ENCODE results near the gene GBE1.

The GBE1 gene
- long read RNA-seq, transcript GBE1-201 (16 exons, 3,461 nt), result major isoform, 184 of 212 reads
- long read RNA-seq, partial matches to known transcripts, result 17 of 212 reads
- long read RNA-seq, other reads (novel, unspliced or antisense), result 11 of 212 reads

GRCh38 chr3:81760924-81761903, at the start of gene GBE1:
Gene GBE1 (minus strand): TSS chr3:81761645. CDS start chr3:81761517, 128 bp downstream.
- peak; percentile 6 for TF ChIP-seq REST (IDR thresholded peaks at IDR 0.05; ENCODE audit: insufficient replicate concordance, low read depth)
- TF ChIP-seq CTCF (IDR thresholded peaks at IDR 0.05; ENCODE audit: insufficient read depth, low read length), result peak; percentile 73
- peak; percentile 81 for TF ChIP-seq POLR2AphosphoS5 (IDR thresholded peaks at IDR 0.05; ENCODE audit: low read depth)
- TF ChIP-seq SPI1 (IDR thresholded peaks at IDR 0.05; ENCODE audit: borderline replicate concordance, low read depth), result peak; percentile 33; the same call in 1 of the 2 replicates
- TF ChIP-seq GABPA (IDR thresholded peaks at IDR 0.05; ENCODE audit: low read depth), result peak; percentile 42; the same call in 1 of the 2 replicates
- DNase-seq (ENCODE audit: low read depth in 1 of 2, low spot score in 1 of 2), result peak; percentile 92 to 99
- Histone ChIP-seq H3K4me3 (replicated peaks; ENCODE audit: insufficient read depth, low read length) (peak within 1 kb of the TSS; percentile 48), H3K27me3 (ENCODE audit: insufficient read depth, poor library complexity, severe bottlenecking) (no peaks in the 10 kb centered on the region), H3K27ac (replicated peaks) (peak within 1 kb of the TSS; percentile 99)

- H3K27ac ChIP-seq (replicated peaks), result no peak overlapping the region
- no peak for DNase-seq (ENCODE audit: low read depth in 1 of 2, low spot score in 1 of 2)
- TF ChIP-seq POLR2AphosphoS5 (IDR thresholded peaks at IDR 0.05; ENCODE audit: low read depth), result no peak
- TF ChIP-seq REST (IDR thresholded peaks at IDR 0.05; ENCODE audit: insufficient replicate concordance, low read depth), result no peak
- TF ChIP-seq CTCF (IDR thresholded peaks at IDR 0.05; ENCODE audit: insufficient read depth, low read length), result no peak
- TF ChIP-seq SPI1 (IDR thresholded peaks at IDR 0.05; ENCODE audit: borderline replicate concordance, low read depth), result no peak
- TF ChIP-seq GABPA (IDR thresholded peaks at IDR 0.05; ENCODE audit: low read depth), result no peak
- H3K4me3 ChIP-seq (replicated peaks; ENCODE audit: insufficient read depth, low read length), result no peak overlapping the region
- H3K27me3 ChIP-seq (ENCODE audit: insufficient read depth, poor library complexity, severe bottlenecking), result no peaks in the 10 kb centered on the region
These were observed 47.5 kb upstream of the GBE1 start for GRCh38 chr3:81808900-81809299.

GRCh38 chr3:81799403-81799802, 38.0 kb upstream of the GBE1 start:
- no peaks in the 10 kb centered on the region for H3K27me3 ChIP-seq (ENCODE audit: insufficient read depth, poor library complexity, severe bottlenecking)
- TF ChIP-seq REST (IDR thresholded peaks at IDR 0.05; ENCODE audit: insufficient replicate concordance, low read depth) (peak; percentile 88), SPI1 (IDR thresholded peaks at IDR 0.05; ENCODE audit: borderline replicate concordance, low read depth) (no peak)
- H3K27ac ChIP-seq (replicated peaks), result no peak overlapping the region
- H3K4me3 ChIP-seq (replicated peaks; ENCODE audit: insufficient read depth, low read length), result no peak overlapping the region
- no peak for DNase-seq (ENCODE audit: low read depth in 1 of 2, low spot score in 1 of 2)
